HL-60/S4 treated with phorbol 12-myristate 13-acetate at 8.2 ng/mL for 4 days and 3 days (cell line): ENCODE results near the gene CAMK2B.
"Not testable (repeated sequence)": the region's sequence is repeated elsewhere in the genome, so short reads cannot be mapped to it uniquely, and the experiment has no call there.

ENCODE experiments used
- in situ Hi-C: fragments of 300-500 bp; cut with MboI; formaldehyde crosslinking; loops from 2 replicates; pipeline ENCODE4 v1.15.0; 2022; ENCODE audit warnings: low sequenced_read_pairs

The CAMK2B gene

GRCh38 chr7:44177570-44178131, 147.7 kb downstream of the CAMK2B start:
- in situ Hi-C loops, result no loop called here

- in situ Hi-C loops, result no loop called here
Measured at GRCh38 chr7:44176486-44176885, 148.9 kb downstream of the CAMK2B start.

- in situ Hi-C loops, result no loop called here
Measured at GRCh38 chr7:44175730-44176129, 149.7 kb downstream of the CAMK2B start.

GRCh38 chr7:44174694-44174948, 150.8 kb downstream of the CAMK2B start:
- in situ Hi-C loops, result not testable (repeated sequence)

GRCh38 chr7:44173911-44174693, 151.3 kb downstream of the CAMK2B start:
- in situ Hi-C loops, result no loop called here

GRCh38 chr7:44172803-44173424, 152.5 kb downstream of the CAMK2B start:
- in situ Hi-C loops, result no loop called here

- in situ Hi-C loops, result no loop called here
Measured at GRCh38 chr7:44172352-44172751, 153.0 kb downstream of the CAMK2B start.

- in situ Hi-C loops, result not testable (repeated sequence)
Measured at GRCh38 chr7:44171901-44172300, 153.5 kb downstream of the CAMK2B start.

- in situ Hi-C loops, result no loop called here
Measured at GRCh38 chr7:44167920-44168319, 157.5 kb downstream of the CAMK2B start.
